Measurements from ENCODE around the gene STAG1. TPM values are rescaled to one million over a fixed set of nuclear protein-coding genes. Genes with fewer than 3 reads are reported as not detected.

STAG1 gene
- total RNA-seq, 1 donor from 2014 or later, result 53.9 TPM

DNA sequence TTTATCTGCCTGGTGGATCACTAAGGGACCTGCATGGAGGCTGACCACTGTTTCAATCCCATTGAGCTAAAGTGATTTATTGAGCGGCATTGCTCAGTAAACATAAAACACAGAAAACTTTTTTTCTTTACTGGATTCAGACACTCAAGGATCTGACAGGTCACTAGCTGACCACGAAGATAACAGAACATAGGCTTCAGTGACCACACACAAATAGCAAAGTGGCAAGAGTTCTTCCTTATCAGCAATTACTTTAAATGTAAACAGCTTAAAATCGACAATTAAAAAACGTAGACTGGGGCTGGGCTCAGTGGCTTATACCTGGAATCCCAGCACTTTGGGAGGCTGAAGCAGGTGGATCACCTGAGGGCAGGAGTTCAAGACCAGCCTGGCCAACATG, 48.7 kb downstream of the STAG1 start:
- H3K36me3 Mint-ChIP-seq (ENCODE audit: unreplicated experiment), result peaks cover 3% of the 10 kb centered on the region
- H3K9me3 Mint-ChIP-seq (ENCODE audit: unreplicated experiment), result peaks cover 10% of the 10 kb centered on the region
- H3K27me3 Mint-ChIP-seq (ENCODE audit: unreplicated experiment), result no peaks in the 10 kb centered on the region
- no peak for DNase-seq (ENCODE audit: extremely low spot score, unreplicated experiment)
- peaks cover 22% of the 10 kb centered on the region for H3K4me1 Mint-ChIP-seq (ENCODE audit: unreplicated experiment)
- H3K27ac Mint-ChIP-seq (ENCODE audit: unreplicated experiment), result no peak overlapping the region
- TF ChIP-seq, protein P1, sequence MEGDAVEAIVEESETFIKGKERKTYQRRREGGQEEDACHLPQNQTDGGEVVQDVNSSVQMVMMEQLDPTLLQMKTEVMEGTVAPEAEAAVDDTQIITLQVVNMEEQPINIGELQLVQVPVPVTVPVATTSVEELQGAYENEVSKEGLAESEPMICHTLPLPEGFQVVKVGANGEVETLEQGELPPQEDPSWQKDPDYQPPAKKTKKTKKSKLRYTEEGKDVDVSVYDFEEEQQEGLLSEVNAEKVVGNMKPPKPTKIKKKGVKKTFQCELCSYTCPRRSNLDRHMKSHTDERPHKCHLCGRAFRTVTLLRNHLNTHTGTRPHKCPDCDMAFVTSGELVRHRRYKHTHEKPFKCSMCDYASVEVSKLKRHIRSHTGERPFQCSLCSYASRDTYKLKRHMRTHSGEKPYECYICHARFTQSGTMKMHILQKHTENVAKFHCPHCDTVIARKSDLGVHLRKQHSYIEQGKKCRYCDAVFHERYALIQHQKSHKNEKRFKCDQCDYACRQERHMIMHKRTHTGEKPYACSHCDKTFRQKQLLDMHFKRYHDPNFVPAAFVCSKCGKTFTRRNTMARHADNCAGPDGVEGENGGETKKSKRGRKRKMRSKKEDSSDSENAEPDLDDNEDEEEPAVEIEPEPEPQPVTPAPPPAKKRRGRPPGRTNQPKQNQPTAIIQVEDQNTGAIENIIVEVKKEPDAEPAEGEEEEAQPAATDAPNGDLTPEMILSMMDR (IDR thresholded peaks at IDR 0.05), result no peak
- H3K4me3 Mint-ChIP-seq (ENCODE audit: unreplicated experiment), result no peak overlapping the region

DNA sequence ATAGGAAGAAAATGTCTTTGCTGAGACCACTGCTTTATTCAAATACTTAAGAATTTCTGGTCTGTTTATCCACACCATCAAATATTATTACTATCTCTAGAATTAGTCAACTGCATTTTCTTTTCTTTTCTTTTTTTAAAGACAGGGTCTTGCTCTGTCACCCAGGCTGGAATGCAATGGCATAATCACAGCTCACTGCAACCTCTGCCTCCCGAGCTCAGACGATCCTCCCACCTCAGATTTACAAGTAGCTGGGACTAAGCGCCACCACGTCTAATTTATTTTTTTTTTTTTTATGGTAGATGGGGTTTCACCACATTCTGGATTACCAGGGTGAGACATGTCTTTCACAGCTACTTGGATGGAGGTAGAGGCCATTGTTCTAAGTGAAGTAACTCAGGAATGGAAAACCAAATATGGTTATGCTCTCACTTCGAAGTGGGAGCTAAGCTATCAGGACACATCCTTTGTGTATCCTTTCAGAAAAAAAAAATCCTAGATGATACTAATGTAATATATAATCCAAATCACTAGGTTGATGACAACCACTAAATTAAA, 52.8 kb downstream of the STAG1 start:
- TF ChIP-seq, protein P1 (IDR thresholded peaks at IDR 0.05), result no peak
- peaks cover 41% of the 10 kb centered on the region for H3K4me1 Mint-ChIP-seq (ENCODE audit: unreplicated experiment)
- no peaks in the 10 kb centered on the region for H3K27me3 Mint-ChIP-seq (ENCODE audit: unreplicated experiment)
- peaks cover 3% of the 10 kb centered on the region for H3K9me3 Mint-ChIP-seq (ENCODE audit: unreplicated experiment)
- peak overlapping the region; percentile 8 for H3K27ac Mint-ChIP-seq (ENCODE audit: unreplicated experiment)
- peaks cover 3% of the 10 kb centered on the region for H3K36me3 Mint-ChIP-seq (ENCODE audit: unreplicated experiment)
- H3K4me3 Mint-ChIP-seq (ENCODE audit: unreplicated experiment), result no peak overlapping the region
- no peak for DNase-seq (ENCODE audit: extremely low spot score, unreplicated experiment)

DNA sequence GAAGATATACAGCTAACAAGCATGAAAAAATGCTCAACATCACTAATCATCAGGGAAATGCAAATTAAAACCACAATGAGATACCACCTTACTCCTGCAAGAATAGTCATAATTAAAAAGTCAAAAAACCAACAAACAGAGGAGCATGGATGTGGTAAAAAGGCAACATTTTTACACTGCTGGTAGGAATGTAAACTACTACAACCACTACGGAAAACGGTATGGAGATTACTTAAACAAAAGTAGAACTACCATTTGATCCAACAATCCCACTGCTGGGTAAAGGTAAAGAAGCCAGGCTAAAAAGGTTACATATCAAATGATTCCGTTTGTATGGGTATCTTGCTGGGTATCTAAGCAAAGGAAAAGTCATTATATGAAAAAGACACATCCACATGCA, 53.8 kb downstream of the STAG1 start:
- H3K36me3 Mint-ChIP-seq (ENCODE audit: unreplicated experiment), result peaks cover 3% of the 10 kb centered on the region
- peaks cover 45% of the 10 kb centered on the region for H3K4me1 Mint-ChIP-seq (ENCODE audit: unreplicated experiment)
- H3K27ac Mint-ChIP-seq (ENCODE audit: unreplicated experiment), result no peak overlapping the region
- no peaks in the 10 kb centered on the region for H3K27me3 Mint-ChIP-seq (ENCODE audit: unreplicated experiment)
- peaks cover 3% of the 10 kb centered on the region for H3K9me3 Mint-ChIP-seq (ENCODE audit: unreplicated experiment)
- DNase-seq (ENCODE audit: extremely low spot score, unreplicated experiment), result no peak
- TF ChIP-seq, protein P1 (IDR thresholded peaks at IDR 0.05), result peak; percentile 10
- H3K4me3 Mint-ChIP-seq (ENCODE audit: unreplicated experiment), result no peak overlapping the region

DNA sequence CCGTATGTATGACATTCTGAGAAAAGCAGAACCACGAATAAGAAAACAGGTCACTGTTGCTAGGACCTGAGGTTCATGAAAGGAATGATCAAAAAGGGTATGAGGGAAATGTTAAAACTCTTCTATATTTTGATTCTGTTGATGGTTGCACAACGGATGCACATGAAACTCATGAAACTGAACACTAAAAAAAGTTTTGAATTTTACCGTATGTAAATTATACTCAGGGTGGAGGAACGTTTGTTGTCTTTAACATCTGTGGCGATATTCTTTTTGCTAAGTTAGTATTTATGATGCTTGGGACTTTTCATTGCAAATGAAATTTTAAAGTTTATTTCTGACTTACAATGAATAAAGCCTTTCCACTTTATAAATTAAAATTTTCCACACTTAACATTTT, 55.4 kb downstream of the STAG1 start:
- Mint-ChIP-seq H3K36me3 (ENCODE audit: unreplicated experiment) (peaks cover 3% of the 10 kb centered on the region), H3K27me3 (ENCODE audit: unreplicated experiment) (no peaks in the 10 kb centered on the region), H3K4me1 (ENCODE audit: unreplicated experiment) (peaks cover 45% of the 10 kb centered on the region), H3K27ac (ENCODE audit: unreplicated experiment) (no peak overlapping the region), H3K9me3 (ENCODE audit: unreplicated experiment) (peaks cover 3% of the 10 kb centered on the region), H3K4me3 (ENCODE audit: unreplicated experiment) (no peak overlapping the region)
- TF ChIP-seq, protein P1 (IDR thresholded peaks at IDR 0.05), result no peak
- DNase-seq (ENCODE audit: extremely low spot score, unreplicated experiment), result no peak

DNA sequence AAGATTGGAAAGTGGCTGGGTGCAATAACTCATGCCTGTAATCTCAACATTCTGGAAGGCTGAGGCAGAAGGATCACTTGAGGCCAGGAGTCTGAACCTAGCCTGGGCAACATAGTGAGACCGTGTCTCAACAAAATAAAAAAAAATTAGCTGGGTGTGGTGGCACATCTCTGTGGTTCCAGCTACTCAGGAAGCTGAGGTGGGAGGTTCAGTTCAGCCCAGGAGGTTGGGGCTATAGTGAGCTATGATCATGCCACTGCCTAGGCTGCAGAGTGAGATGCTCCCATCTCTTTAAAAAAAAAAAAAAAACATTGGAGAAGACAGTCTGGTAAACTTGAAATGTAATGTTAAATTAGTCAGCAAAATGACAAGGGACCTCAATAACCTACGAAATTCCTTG, 57.9 kb downstream of the STAG1 start:
- H3K9me3 Mint-ChIP-seq (ENCODE audit: unreplicated experiment), result peaks cover 3% of the 10 kb centered on the region
- no peak for DNase-seq (ENCODE audit: extremely low spot score, unreplicated experiment)
- H3K4me1 Mint-ChIP-seq (ENCODE audit: unreplicated experiment), result peaks cover 49% of the 10 kb centered on the region
- peak overlapping the region; percentile 41 for H3K27ac Mint-ChIP-seq (ENCODE audit: unreplicated experiment)
- no peaks in the 10 kb centered on the region for H3K27me3 Mint-ChIP-seq (ENCODE audit: unreplicated experiment)
- TF ChIP-seq, protein P1 (IDR thresholded peaks at IDR 0.05), result no peak
- peaks cover 3% of the 10 kb centered on the region for H3K36me3 Mint-ChIP-seq (ENCODE audit: unreplicated experiment)
- H3K4me3 Mint-ChIP-seq (ENCODE audit: unreplicated experiment), result no peak overlapping the region
